Mesothelial cell of epicardium (in vitro differentiated cells): ENCODE results near the gene ORC4. TPM values are rescaled to one million over a fixed set of nuclear protein-coding genes. Genes with fewer than 3 reads are reported as not detected.

ENCODE experiments used
- DNase-seq, 2 experiments: peaks; one replicate each; pipeline ENCODE4 v3.0.0; 2021; ENCODE audit warnings: low spot score in 2 of 2; ENCODE audit not compliant: unreplicated experiment in 2 of 2
- H3K27ac Mint-ChIP-seq: 2 replicates; pipeline ENCODE4 v1.8.0; 2021; ENCODE audit warnings: mixed read lengths
- H3K27me3 Mint-ChIP-seq: 2 replicates; pipeline ENCODE4 v1.8.0; 2021; ENCODE audit warnings: low read depth, mixed read lengths
- H3K36me3 Mint-ChIP-seq: 2 replicates; pipeline ENCODE4 v1.8.0; 2021; ENCODE audit warnings: mixed read lengths
- H3K4me1 Mint-ChIP-seq: 2 replicates; pipeline ENCODE4 v1.8.0; 2021; ENCODE audit warnings: mixed read lengths
- H3K4me3 Mint-ChIP-seq: 2 replicates; pipeline ENCODE4 v1.8.0; 2021; ENCODE audit warnings: mild to moderate bottlenecking, moderate library complexity, mixed read lengths
- H3K9me3 Mint-ChIP-seq: 2 replicates; pipeline ENCODE4 v1.8.0; 2021; ENCODE audit warnings: mixed read lengths
- total RNA-seq: library from RNA; stranded (reverse); gene quantifications from 3 replicates; pipeline ENCODE4 v1.2.1, GENCODE V29; 2021
- TF ChIP-seq, protein P1 (sequence below): fragments of 200-600 bp; sonication (generic); IDR thresholded peaks from one replicate; pipeline ENCODE4 v1.5.0; 2021; ENCODE audit warnings: antibody characterized with exemption; ENCODE audit not compliant: unreplicated experiment

ORC4 gene
- total RNA-seq, 1 donor from 2014 or later: 69.8 TPM

DNA sequence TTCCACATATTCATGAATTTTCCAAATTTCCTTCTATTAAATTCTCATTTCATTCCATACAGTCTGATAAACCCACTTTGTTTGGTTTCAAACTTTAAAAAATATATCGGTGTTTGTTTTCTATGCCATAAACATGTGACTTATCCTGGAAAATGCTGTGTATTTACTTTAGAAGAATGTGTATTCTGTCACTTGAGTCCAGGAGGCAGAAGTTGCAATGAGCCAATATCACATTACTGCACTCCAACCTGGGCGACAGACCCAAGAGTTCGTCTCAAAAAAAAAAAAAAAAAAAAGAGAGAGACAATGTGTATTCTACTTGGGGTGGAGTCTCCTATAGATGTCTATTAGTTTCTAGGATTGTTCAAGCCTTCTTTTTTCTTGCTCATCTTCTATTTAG lies 32.1 kb upstream of the ORC4 start:
- H3K27me3 Mint-ChIP-seq: no peaks in the 10 kb centered on the region
- TF ChIP-seq, protein P1, sequence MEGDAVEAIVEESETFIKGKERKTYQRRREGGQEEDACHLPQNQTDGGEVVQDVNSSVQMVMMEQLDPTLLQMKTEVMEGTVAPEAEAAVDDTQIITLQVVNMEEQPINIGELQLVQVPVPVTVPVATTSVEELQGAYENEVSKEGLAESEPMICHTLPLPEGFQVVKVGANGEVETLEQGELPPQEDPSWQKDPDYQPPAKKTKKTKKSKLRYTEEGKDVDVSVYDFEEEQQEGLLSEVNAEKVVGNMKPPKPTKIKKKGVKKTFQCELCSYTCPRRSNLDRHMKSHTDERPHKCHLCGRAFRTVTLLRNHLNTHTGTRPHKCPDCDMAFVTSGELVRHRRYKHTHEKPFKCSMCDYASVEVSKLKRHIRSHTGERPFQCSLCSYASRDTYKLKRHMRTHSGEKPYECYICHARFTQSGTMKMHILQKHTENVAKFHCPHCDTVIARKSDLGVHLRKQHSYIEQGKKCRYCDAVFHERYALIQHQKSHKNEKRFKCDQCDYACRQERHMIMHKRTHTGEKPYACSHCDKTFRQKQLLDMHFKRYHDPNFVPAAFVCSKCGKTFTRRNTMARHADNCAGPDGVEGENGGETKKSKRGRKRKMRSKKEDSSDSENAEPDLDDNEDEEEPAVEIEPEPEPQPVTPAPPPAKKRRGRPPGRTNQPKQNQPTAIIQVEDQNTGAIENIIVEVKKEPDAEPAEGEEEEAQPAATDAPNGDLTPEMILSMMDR: no peak
- no peak overlapping the region for H3K27ac Mint-ChIP-seq
- peaks cover 13% of the 10 kb centered on the region for H3K4me1 Mint-ChIP-seq
- DNase-seq: no peak
- H3K9me3 Mint-ChIP-seq: peaks cover 12% of the 10 kb centered on the region
- H3K4me3 Mint-ChIP-seq: no peak overlapping the region
- H3K36me3 Mint-ChIP-seq: peaks cover 11% of the 10 kb centered on the region

DNA sequence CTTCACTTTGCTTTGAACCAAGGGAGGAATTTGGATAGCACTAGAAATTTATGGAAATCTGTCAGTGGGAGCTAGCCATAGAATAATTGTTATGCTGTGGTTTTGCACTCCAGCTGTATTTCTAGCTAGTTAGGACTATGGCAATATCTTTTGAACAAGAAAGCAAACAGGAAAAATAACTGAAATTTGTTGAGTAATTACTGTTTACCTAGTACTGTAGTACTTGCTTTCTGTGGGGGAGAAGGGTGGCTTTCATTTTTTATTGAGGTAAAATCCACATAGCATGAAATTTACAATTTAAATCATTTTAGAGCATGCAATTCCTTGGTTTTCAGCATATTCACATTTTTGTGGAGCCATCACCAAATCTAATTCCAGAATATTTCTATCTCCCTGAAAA lies 28.7 kb upstream of the ORC4 start:
- Mint-ChIP-seq H3K4me1 (peaks cover 5% of the 10 kb centered on the region), H3K27me3 (no peaks in the 10 kb centered on the region), H3K4me3 (no peak overlapping the region), H3K9me3 (peaks cover 12% of the 10 kb centered on the region), H3K36me3 (peaks cover 11% of the 10 kb centered on the region), H3K27ac (no peak overlapping the region)
- TF ChIP-seq, protein P1: no peak
- DNase-seq: no peak

DNA sequence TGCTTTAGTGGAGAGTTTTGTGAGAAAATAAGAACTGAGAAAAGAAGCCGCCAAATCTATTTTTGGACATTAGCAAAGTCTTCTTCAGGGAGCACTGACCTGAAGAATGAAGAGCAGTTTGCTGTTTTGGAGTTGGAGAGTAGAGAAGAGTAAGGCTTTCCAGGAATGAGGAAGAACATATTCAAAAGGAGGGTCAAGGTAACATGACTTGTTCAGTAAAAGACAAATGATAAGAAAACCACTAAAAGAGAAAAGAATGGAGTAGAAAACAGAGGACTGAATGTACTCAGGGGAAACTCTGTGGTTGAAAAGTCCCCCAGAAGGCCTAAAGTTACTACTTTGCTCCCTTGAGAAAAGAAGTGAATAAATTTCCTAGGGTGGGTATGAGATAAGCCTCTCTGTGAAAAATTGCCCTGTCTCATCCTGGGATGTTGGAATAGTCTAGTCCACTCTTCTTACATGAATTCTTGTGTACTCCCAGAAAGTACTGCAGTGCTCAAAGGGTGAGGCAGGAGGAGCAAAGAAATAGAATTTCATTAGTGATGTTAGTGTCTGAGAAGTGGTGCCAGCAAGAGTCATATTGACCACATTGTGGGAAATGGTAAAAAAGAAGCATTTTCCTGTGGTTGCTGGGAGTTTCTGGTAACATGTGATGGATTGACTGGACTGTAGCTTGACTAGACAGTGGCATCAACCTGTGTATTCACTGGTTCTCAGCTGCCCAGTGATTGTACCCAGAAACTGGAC lies 28.1 kb upstream of the ORC4 start:
- peaks cover 5% of the 10 kb centered on the region for H3K4me1 Mint-ChIP-seq
- peak overlapping the region; percentile 11 for H3K27ac Mint-ChIP-seq
- TF ChIP-seq, protein P1: no peak

DNA sequence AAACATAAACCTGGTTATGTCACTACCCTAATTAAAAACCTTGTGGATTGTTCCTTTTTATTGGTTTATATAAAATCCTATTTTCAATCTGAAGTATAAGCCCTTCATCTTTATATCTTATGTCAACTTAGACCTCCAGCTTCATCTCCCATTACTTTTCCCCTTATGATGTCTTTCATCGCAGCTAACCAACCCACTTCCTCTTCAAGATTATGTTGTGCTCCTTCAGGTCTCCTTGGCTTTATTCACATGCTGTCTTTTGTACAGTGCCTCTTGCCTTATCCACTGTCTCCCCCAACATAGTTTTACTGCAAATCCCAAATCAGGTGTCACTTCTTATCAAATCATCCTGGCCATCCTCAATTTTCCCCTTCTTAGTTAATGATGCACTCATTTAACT lies 26.3 kb upstream of the ORC4 start:
- no peak for DNase-seq
- TF ChIP-seq, protein P1: no peak
- Mint-ChIP-seq H3K27ac (no peak overlapping the region), H3K27me3 (no peaks in the 10 kb centered on the region), H3K4me3 (no peak overlapping the region), H3K4me1 (peaks cover 5% of the 10 kb centered on the region), H3K36me3 (peaks cover 2% of the 10 kb centered on the region), H3K9me3 (peaks cover 3% of the 10 kb centered on the region)

More for the DNA sequence above, 28.1 kb upstream of the ORC4 start:
- Mint-ChIP-seq H3K36me3 (peaks cover 11% of the 10 kb centered on the region), H3K9me3 (peaks cover 12% of the 10 kb centered on the region), H3K27me3 (no peaks in the 10 kb centered on the region), H3K4me3 (no peak overlapping the region)
- no peak for DNase-seq

DNA sequence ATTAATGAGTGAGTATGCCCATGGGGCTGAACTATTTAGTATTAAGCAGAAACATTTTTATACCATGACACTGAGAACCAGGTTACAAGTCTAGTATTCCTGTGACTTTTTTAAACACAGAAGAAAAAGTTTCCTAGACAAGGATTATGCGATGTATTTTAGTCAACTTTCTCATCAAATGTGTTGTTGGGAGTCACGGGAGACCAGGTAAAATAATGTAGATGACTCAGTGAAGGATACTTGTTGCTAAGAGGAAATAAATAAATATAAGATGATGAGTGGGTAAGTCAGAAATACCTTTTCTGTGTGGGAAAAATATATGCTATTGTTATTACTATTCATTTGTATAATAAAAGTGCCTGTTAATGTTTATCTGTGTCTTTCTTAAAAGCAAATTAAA lies 23.8 kb upstream of the ORC4 start:
- TF ChIP-seq, protein P1: no peak
- H3K27me3 Mint-ChIP-seq: no peaks in the 10 kb centered on the region
- H3K27ac Mint-ChIP-seq: no peak overlapping the region
- peaks cover 2% of the 10 kb centered on the region for H3K36me3 Mint-ChIP-seq
- H3K9me3 Mint-ChIP-seq: no peaks in the 10 kb centered on the region
- peaks cover 5% of the 10 kb centered on the region for H3K4me1 Mint-ChIP-seq
- DNase-seq: no peak
- no peak overlapping the region for H3K4me3 Mint-ChIP-seq
